Transverse colon (tissue), 4 donors: ENCODE measurements around the gene HSD17B11. TPM values are rescaled to one million over a fixed set of nuclear protein-coding genes. Genes with fewer than 3 reads are reported as not detected.
A peak's percentile ranks its signal among the peaks of the same experiment; 100 is the strongest.

Experiments
- DNase-seq: peaks from one replicate; pipeline ENCODE4 v3.0.0-alpha.2; 2019
- H3K27ac ChIP-seq, 4 donors: fragments of 200-600 bp; sonication (generic); 2 replicates each; pipeline ENCODE4 v1.5.1; 2016 to 2018; ENCODE audit warnings: inconsistent platforms in 4 of 4
- H3K27me3 ChIP-seq: fragments of 200-600 bp; sonication (generic); 2 replicates; pipeline ENCODE4 v1.5.1; 2017; ENCODE audit warnings: inconsistent platforms
- H3K36me3 ChIP-seq, 4 donors: fragments of 200-600 bp; sonication (generic); 2 replicates each; pipeline ENCODE4 v1.5.1; 2017 to 2019; ENCODE audit warnings: inconsistent platforms in 4 of 4
- H3K4me1 ChIP-seq, 4 donors: fragments of 200-600 bp; sonication (generic); 2 replicates each; pipeline ENCODE4 v1.5.1; 2017 to 2020; ENCODE audit warnings: inconsistent platforms in 4 of 4
- H3K4me3 ChIP-seq, 4 donors: fragments of 200-600 bp; sonication (generic); 1 replicate in 1 of 4; 2 replicates in 3 of 4; pipeline versions ENCODE4 v1.5.1 to v1.6.1; 2017 to 2019; ENCODE audit warnings: inconsistent platforms in 4 of 4
- H3K9me3 ChIP-seq, 2 donors: fragments of 200-600 bp; sonication (generic); 2 replicates each; pipeline ENCODE4 v1.5.1; 2017 to 2019; ENCODE audit warnings: inconsistent platforms in 2 of 2
- EP300 ChIP-seq: sonication (generic); formaldehyde crosslinking; IDR thresholded peaks from one replicate; pipeline ENCODE4 v1.6.1; 2017; ENCODE audit warnings: antibody characterized with exemption, low read depth
- POLR2A ChIP-seq: fragments of 450-650 bp; IDR thresholded peaks from one replicate; pipeline ENCODE4 v1.6.1; 2016; ENCODE audit warnings: antibody characterized with exemption, mild to moderate bottlenecking, moderate library complexity
- POLR2AphosphoS5 ChIP-seq, 3 donors: sonication (generic); formaldehyde crosslinking; IDR thresholded peaks; one replicate each; pipeline ENCODE4 v1.6.1; 2016; ENCODE audit warnings: antibody characterized with exemption in 3 of 3
- WGBS, 2 donors: methylation state at CpG; one replicate each; pipeline ENCODE4 v1.1.5; 2018; ENCODE audit warnings: low coverage in 1 of 2; 5-methylcytosine and 5-hydroxymethylcytosine counted together
- in situ Hi-C, 4 donors: fragments of 200-750 bp; cut with MboI; loops; one replicate each; pipeline versions ENCODE4 v1.15.0 to v1.15.1; 2017; ENCODE audit warnings: low sequenced_read_pairs in 3 of 4, low pct_ligation_motif_present in 1 of 4, low pct_unique_long_range_greater_than_20kb in 1 of 4
- intact Hi-C: fragments of 100-400 bp; cut with DNase I; formaldehyde crosslinking; loops from one replicate; pipeline ENCODE4 v1.15.1; 2023; ENCODE audit warnings: low total_unique reads
- total RNA-seq, 4 donors: library from RNA; depleted of rRNA; stranded (reverse); fragments of >200 nt; gene quantifications; one replicate each; pipeline ENCODE4 v1.1.0, GENCODE V29; 2016
- TF ChIP-seq, protein P1 (sequence below), 5 experiments: fragments of 200-600 bp in 3 of 5; fragments of 450-650 bp in 2 of 5; sonication (generic) in 3 of 5; IDR thresholded peaks; 1 replicate in 2 of 5; 2 replicates in 3 of 5; pipeline ENCODE4 v1.5.1; 2016 to 2017; ENCODE audit warnings: antibody characterized with exemption in 5 of 5, inconsistent platforms in 3 of 5, mild to moderate bottlenecking in 2 of 5, moderate library complexity in 1 of 5

HSD17B11 gene
- total RNA-seq, 4 donors from 2014 or later = 189 to 348 (median 271) TPM

DNA sequence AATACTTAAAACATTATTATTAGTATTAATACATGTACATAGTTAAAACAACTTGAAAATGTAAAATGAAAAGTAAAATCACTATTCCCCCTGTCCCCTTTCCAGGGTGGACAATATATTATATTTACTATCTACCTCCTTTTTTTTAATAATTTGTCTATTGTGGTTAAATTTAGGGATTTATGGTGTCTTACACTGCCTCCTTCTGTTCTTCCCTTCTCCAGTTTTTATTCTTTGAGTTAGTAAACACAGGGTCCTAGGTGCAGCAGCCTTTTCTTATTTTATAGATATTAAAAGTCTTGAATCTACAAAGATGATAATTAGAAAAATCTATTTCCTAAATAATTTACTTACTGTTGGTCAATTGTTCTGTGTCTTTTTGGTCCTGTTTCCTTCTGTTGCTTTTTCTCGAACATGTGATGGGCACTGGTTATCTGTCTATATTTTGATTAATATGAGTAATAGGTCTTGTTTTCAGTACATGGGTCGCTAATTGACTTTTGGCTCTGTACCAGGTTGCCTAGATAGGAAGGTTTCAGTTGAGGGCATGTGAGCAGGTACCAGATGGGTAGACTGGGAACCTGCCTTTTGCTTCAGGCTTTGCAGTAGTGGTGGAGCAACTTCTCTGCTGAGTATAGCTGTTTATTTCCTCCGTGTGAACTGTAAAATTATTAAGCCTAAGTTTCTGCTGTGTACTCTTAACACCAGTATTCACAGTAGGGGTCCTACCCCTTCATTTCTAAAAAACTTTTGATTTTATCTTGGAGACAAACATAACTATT is 32.5 kb upstream of the HSD17B11 start:
- Histone ChIP-seq H3K4me1 (peaks cover 13 to 52% (median 28%) of the 10 kb centered on the region in 4 donors), H3K27ac (peak overlapping the region; percentile 86 to 97 (median 94)), H3K36me3 (no peaks in the 10 kb centered on the region), H3K9me3 (no peaks in the 10 kb centered on the region), H3K4me3 (peak overlapping the region; percentile 66 to 94 (median 82)), H3K27me3 (no peaks in the 10 kb centered on the region)
- TF ChIP-seq POLR2AphosphoS5 (IDR thresholded peaks at IDR 0.05) = no peak
- TF ChIP-seq, protein P1, sequence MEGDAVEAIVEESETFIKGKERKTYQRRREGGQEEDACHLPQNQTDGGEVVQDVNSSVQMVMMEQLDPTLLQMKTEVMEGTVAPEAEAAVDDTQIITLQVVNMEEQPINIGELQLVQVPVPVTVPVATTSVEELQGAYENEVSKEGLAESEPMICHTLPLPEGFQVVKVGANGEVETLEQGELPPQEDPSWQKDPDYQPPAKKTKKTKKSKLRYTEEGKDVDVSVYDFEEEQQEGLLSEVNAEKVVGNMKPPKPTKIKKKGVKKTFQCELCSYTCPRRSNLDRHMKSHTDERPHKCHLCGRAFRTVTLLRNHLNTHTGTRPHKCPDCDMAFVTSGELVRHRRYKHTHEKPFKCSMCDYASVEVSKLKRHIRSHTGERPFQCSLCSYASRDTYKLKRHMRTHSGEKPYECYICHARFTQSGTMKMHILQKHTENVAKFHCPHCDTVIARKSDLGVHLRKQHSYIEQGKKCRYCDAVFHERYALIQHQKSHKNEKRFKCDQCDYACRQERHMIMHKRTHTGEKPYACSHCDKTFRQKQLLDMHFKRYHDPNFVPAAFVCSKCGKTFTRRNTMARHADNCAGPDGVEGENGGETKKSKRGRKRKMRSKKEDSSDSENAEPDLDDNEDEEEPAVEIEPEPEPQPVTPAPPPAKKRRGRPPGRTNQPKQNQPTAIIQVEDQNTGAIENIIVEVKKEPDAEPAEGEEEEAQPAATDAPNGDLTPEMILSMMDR (IDR thresholded peaks at IDR 0.05) = no peak
- TF ChIP-seq EP300 = no peak
- no peak for TF ChIP-seq POLR2A
- no peak for DNase-seq
- in situ Hi-C loops = no loop called here
- intact Hi-C loops = no loop called here
- WGBS, 2 donors = 15 to 16% methylated on average over 2 to 3 of the region's 3 CpGs

- peak; percentile 96 for DNase-seq
- no peaks in the 10 kb centered on the region for H3K36me3 ChIP-seq
- peaks cover 13 to 52% (median 26%) of the 10 kb centered on the region in 4 donors for H3K4me1 ChIP-seq
- no peaks in the 10 kb centered on the region for H3K9me3 ChIP-seq
- H3K4me3 ChIP-seq = peak within 1 kb of the TSS; percentile 66 to 94 (median 82)
- intact Hi-C loops (no loop called here), in situ Hi-C loops (no loop called here)
- peak within 1 kb of the TSS; percentile 86 to 97 (median 94) for H3K27ac ChIP-seq
- peak; percentile 83 for TF ChIP-seq POLR2A
- TF ChIP-seq, protein P1 (IDR thresholded peaks at IDR 0.05) = no peak
- peak; percentile 90 to 94 (median 94) for TF ChIP-seq POLR2AphosphoS5 (IDR thresholded peaks at IDR 0.05)
- no peak for TF ChIP-seq EP300
- WGBS, 2 donors = 2% methylated on average over 14 to 58 of the region's 58 CpGs
- H3K27me3 ChIP-seq = no peaks in the 10 kb centered on the region
Measured at GRCh38 chr4:87422104-87423052, 31.4 kb upstream of the HSD17B11 start, which contains the start of gene NUDT9. TSS of gene NUDT9 (plus strand) at chr4:87422573. CDS start at chr4:87422906, 333 bp downstream.

GRCh38 chr4:87420276-87420830 is 29.4 kb upstream of the HSD17B11 start:
- no peak for DNase-seq
- no peaks in the 10 kb centered on the region for H3K36me3 ChIP-seq
- H3K27ac ChIP-seq = peak overlapping the region; percentile 14 to 66 (median 52)
- no peaks in the 10 kb centered on the region for H3K9me3 ChIP-seq
- H3K27me3 ChIP-seq = no peaks in the 10 kb centered on the region
- TF ChIP-seq POLR2AphosphoS5 (IDR thresholded peaks at IDR 0.05) (no peak), EP300 (no peak), POLR2A (no peak)
- TF ChIP-seq, protein P1 (IDR thresholded peaks at IDR 0.05) = no peak
- H3K4me3 ChIP-seq = no peak overlapping the region
- in situ Hi-C loops (no loop called here), intact Hi-C loops (no loop called here)
- WGBS, 2 donors = 71 to 94% methylated on average over 2 to 4 of the region's 4 CpGs
- peaks cover 13 to 64% (median 31%) of the 10 kb centered on the region in 4 donors for H3K4me1 ChIP-seq
